HL-60 (cell line): ENCODE data around the gene SLC25A10.

Experiments
- DNase-seq, 2 experiments: peaks; one replicate each; pipeline ENCODE4 v3.0.0-alpha.2; 2010 to 2020; ENCODE audit warnings: low read depth in 1 of 2, low spot score in 1 of 2
- H3K27ac ChIP-seq: fragments of 250-450 bp; sonication (Bioruptor Pico); replicated peaks from 2 replicates; pipeline ENCODE4 v1.5.1; 2020; ENCODE audit warnings: mild to moderate bottlenecking, moderate library complexity
- H3K27me3 ChIP-seq: fragments of 250-450 bp; sonication (Bioruptor Pico); 2 replicates; pipeline ENCODE4 v1.5.1; 2021; ENCODE audit warnings: mild to moderate bottlenecking, moderate library complexity; ENCODE audit not compliant: insufficient read depth, poor library complexity, severe bottlenecking
- H3K4me3 ChIP-seq: replicated peaks from 2 replicates; pipeline ENCODE4 v1.5.1; 2011; ENCODE audit warnings: mild to moderate bottlenecking, control low read depth, low read length; ENCODE audit not compliant: insufficient read depth
- GABPA ChIP-seq: IDR thresholded peaks from 2 replicates; pipeline ENCODE4 v1.6.1; 2012; ENCODE audit warnings: low read depth
- POLR2AphosphoS5 ChIP-seq: IDR thresholded peaks from 2 replicates; pipeline ENCODE4 v1.6.1; 2012; ENCODE audit warnings: low read depth
- SPI1 ChIP-seq: IDR thresholded peaks from 2 replicates; pipeline ENCODE4 v1.6.1; 2012; ENCODE audit warnings: low read depth, mild to moderate bottlenecking, borderline replicate concordance
- TF ChIP-seq, protein P1 (sequence below): IDR thresholded peaks from 2 replicates; pipeline ENCODE4 v1.6.1; 2012; ENCODE audit warnings: low read depth; ENCODE audit not compliant: insufficient replicate concordance
- TF ChIP-seq, protein P2 (sequence below): IDR thresholded peaks from one replicate; pipeline ENCODE4 v1.5.1; 2011; ENCODE audit warnings: low read length, control low read depth, inconsistent platforms; ENCODE audit not compliant: insufficient read depth

SLC25A10 gene

DNA sequence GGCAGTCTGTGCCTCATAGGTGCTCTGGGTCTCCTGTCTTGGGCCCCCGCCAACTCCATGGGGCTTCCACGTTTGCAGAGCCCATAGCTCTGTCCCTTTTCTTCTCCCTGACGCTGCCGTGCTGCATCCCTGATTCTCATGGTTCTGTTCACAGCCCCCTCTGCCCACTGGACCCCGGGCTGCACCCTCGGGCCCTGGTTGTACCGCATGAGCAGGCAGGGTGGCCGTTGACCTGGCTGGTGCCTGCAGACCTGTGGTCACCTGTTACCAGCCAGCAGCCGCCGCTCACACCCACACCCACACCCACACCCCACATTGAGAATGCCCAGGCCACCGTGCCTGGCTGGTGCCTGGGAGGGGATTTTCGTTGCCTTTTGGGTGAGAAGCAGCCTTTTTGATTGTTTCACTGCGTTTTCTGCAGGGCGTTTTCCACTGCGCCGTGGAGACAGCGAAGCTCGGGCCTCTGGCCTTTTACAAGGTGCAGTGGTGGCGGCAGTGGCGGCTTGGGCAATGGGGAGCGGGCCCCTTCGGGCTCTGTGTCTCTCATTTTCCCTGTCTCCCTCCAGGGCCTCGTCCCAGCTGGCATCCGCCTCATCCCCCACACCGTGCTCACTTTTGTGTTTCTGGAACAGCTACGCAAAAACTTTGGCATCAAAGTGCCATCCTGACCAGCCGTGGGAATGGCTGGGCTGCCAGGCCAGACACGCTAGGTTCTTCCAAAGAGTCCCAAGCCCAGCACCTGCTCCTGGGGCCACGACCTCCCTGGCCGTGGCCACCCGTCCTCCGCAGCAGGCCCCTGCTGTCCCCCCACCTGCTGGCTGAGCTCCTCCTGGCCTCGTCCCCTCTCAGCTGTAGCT is 7.6 kb downstream of the SLC25A10 start:
- TF ChIP-seq, protein P1, sequence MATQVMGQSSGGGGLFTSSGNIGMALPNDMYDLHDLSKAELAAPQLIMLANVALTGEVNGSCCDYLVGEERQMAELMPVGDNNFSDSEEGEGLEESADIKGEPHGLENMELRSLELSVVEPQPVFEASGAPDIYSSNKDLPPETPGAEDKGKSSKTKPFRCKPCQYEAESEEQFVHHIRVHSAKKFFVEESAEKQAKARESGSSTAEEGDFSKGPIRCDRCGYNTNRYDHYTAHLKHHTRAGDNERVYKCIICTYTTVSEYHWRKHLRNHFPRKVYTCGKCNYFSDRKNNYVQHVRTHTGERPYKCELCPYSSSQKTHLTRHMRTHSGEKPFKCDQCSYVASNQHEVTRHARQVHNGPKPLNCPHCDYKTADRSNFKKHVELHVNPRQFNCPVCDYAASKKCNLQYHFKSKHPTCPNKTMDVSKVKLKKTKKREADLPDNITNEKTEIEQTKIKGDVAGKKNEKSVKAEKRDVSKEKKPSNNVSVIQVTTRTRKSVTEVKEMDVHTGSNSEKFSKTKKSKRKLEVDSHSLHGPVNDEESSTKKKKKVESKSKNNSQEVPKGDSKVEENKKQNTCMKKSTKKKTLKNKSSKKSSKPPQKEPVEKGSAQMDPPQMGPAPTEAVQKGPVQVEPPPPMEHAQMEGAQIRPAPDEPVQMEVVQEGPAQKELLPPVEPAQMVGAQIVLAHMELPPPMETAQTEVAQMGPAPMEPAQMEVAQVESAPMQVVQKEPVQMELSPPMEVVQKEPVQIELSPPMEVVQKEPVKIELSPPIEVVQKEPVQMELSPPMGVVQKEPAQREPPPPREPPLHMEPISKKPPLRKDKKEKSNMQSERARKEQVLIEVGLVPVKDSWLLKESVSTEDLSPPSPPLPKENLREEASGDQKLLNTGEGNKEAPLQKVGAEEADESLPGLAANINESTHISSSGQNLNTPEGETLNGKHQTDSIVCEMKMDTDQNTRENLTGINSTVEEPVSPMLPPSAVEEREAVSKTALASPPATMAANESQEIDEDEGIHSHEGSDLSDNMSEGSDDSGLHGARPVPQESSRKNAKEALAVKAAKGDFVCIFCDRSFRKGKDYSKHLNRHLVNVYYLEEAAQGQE, result no peak
- TF ChIP-seq GABPA (no peak), POLR2AphosphoS5 (no peak), SPI1 (no peak)
- TF ChIP-seq, protein P2, sequence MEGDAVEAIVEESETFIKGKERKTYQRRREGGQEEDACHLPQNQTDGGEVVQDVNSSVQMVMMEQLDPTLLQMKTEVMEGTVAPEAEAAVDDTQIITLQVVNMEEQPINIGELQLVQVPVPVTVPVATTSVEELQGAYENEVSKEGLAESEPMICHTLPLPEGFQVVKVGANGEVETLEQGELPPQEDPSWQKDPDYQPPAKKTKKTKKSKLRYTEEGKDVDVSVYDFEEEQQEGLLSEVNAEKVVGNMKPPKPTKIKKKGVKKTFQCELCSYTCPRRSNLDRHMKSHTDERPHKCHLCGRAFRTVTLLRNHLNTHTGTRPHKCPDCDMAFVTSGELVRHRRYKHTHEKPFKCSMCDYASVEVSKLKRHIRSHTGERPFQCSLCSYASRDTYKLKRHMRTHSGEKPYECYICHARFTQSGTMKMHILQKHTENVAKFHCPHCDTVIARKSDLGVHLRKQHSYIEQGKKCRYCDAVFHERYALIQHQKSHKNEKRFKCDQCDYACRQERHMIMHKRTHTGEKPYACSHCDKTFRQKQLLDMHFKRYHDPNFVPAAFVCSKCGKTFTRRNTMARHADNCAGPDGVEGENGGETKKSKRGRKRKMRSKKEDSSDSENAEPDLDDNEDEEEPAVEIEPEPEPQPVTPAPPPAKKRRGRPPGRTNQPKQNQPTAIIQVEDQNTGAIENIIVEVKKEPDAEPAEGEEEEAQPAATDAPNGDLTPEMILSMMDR, result no peak
- no peak for DNase-seq
- Histone ChIP-seq H3K27ac (no peak overlapping the region), H3K4me3 (no peak overlapping the region), H3K27me3 (no peaks in the 10 kb centered on the region)

DNA sequence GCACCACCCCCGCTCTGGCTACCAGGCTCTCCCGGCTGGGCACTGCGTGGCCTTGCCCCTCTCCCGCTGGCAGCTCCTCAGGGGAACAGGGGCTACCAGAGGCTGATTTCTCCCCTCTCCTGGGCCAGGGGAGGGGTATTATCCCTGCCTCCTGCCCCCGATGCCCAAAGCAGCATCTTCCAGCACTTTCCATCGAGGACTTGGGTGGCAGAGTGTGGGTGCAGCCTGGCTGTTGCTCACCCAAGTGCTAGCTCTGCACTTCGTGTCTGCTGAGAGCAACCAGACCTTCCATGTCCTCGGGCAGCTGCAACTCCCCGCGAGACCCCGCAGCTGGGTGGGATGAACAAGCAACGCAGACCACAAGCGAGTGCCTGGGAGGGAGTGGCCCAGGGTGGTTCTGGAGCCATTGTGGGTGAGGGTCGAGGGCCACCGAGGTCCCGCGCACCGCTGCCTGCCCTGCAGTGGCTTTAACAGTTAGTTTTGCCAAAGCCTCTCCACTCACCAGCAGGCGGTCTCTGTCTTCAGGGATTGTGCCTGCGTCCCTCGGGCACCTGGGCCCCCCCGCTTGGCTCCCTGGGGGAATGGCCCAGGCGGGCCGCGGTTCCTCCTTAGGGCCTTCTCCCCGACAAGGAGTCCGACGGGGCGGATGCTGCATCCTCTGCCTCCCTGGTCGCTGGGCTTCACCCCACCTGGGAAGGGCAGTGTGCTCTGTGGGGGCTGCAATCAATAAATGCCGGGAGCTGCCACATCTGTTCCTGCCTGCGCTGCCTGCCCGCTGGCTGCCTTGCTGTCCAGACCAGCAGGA is 8.4 kb downstream of the SLC25A10 start:
- no peak for DNase-seq
- no peaks in the 10 kb centered on the region for H3K27me3 ChIP-seq
- H3K27ac ChIP-seq, result no peak overlapping the region
- H3K4me3 ChIP-seq, result no peak overlapping the region
- no peak for TF ChIP-seq SPI1
- TF ChIP-seq GABPA, result no peak
- TF ChIP-seq, protein P2, result no peak
- TF ChIP-seq, protein P1, result no peak
- TF ChIP-seq POLR2AphosphoS5, result no peak; the same call in 1 of the 2 replicates

DNA sequence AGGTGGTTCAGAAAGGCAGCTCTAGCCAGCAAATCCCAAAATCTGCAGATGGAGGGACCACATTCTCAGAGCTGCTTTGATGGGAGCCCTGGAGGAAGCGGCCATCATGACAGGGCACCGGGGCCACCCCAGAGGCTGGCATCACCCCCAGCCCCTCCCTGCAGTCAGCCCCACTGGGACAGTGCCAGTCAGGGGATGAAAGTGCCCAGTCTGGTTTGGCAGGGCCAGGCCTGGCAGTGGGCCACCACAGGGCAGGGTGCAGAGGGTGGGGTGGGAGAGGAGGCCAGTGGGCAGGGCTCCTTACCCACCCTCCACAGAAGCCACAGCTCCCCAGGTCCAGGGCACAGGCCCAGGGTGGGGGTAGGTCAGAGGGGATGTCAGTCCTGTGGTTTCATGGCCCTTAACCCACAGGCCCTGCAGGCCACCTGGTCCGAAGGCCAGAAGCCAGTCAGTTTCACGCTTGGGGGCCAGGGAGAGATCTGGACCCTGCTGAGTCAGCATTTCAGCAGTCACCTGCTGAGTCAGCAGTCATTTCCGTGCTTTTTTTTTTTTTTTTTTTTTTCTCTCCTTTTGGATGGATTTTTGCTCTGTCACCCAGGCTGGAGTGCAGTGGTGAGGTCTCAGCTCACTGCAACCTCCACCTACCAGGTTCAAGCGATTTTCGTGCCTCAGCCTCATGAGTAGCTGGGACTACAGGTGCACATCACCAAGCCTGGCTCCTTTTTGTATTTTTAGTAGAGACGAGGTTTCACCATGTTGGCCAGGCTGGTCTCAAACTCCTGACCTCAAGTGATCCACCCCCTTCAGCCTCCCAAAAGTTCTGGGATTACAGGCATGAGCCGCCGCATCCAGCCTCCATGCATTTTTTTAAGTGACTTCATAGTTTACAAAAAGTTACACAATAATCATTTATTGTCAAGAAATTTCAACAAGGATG is 10.4 kb downstream of the SLC25A10 start:
- peak; percentile 46 for TF ChIP-seq POLR2AphosphoS5
- no peak for TF ChIP-seq SPI1
- DNase-seq, result no peak
- H3K4me3 ChIP-seq, result no peak overlapping the region
- H3K27ac ChIP-seq, result no peak overlapping the region
- no peaks in the 10 kb centered on the region for H3K27me3 ChIP-seq
